NT2/D1 (cell line): ENCODE data around the gene SRRM4.
"Not testable (repeated sequence)": the region's sequence is repeated elsewhere in the genome, so short reads cannot be mapped to it uniquely, and the experiment has no call there.

ENCODE experiments used
- DNase-seq: peaks from one replicate; pipeline ENCODE4 v3.0.0-alpha.2; 2011; ENCODE audit warnings: low read depth, low spot score
- H3K27me3 ChIP-seq: 2 replicates; pipeline ENCODE4 v1.6.0; 2011; ENCODE audit warnings: mild to moderate bottlenecking; ENCODE audit not compliant: insufficient read length, insufficient read depth
- H3K36me3 ChIP-seq: 2 replicates; pipeline ENCODE4 v1.6.1; 2011; ENCODE audit warnings: mild to moderate bottlenecking, low read length, mixed read lengths; ENCODE audit not compliant: insufficient read depth, insufficient read length
- H3K4me1 ChIP-seq: 2 replicates; pipeline ENCODE4 v1.5.1; 2011; ENCODE audit not compliant: insufficient read depth, insufficient read length
- H3K4me3 ChIP-seq: 2 replicates; pipeline ENCODE4 v1.5.1; 2011; ENCODE audit warnings: low read depth; ENCODE audit not compliant: insufficient read length
- H3K9ac ChIP-seq: 2 replicates; pipeline ENCODE4 v1.6.0; 2011; ENCODE audit warnings: low read depth; ENCODE audit not compliant: insufficient read length
- H3K9me3 ChIP-seq: 2 replicates; pipeline ENCODE4 v1.5.1; 2011; ENCODE audit warnings: mild to moderate bottlenecking, low read length; ENCODE audit not compliant: insufficient read depth
- SUZ12 ChIP-seq: IDR thresholded peaks from 2 replicates; pipeline ENCODE4 v1.6.1; 2011; ENCODE audit not compliant: insufficient read length, insufficient read depth; ENCODE audit errors: extremely low read depth
- YY1 ChIP-seq: IDR thresholded peaks from 2 replicates; pipeline ENCODE4 v1.6.1; 2011; ENCODE audit not compliant: insufficient read length, insufficient read depth
- ZNF274 ChIP-seq: IDR thresholded peaks from 2 replicates; pipeline ENCODE4 v1.6.1; 2011; ENCODE audit warnings: mild to moderate bottlenecking, low read depth, low read length

The SRRM4 gene

DNA sequence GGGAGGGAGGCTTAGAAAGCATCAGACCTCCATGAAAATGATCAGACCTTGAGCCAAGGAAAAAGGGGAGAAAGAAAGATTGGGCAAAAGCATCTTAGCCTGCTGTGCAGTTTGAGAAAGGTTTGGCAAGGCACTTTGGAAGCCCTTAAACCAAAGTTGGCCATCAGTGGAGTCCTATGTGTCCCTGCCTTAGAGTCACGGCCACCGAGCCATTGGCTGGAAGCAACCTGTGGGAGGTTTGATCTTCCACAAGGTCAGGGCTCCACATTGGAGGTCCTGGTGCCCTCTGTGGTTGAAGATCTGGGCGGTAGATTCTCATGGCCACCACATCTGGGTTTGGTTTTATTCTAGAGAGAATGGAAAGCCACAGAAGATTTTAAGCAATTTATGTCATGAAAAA lies 44.4 kb downstream of the SRRM4 start:
- no peak overlapping the region for H3K9ac ChIP-seq
- TF ChIP-seq ZNF274, result no peak
- TF ChIP-seq SUZ12, result no peak
- no peak for TF ChIP-seq YY1
- H3K9me3 ChIP-seq, result peaks cover under 1% of the 10 kb centered on the region; the same call in 1 of the 2 replicates
- no peaks in the 10 kb centered on the region for H3K36me3 ChIP-seq
- H3K4me3 ChIP-seq, result no peak overlapping the region
- no peaks in the 10 kb centered on the region for H3K27me3 ChIP-seq
- no peak for DNase-seq
- H3K4me1 ChIP-seq, result no peaks in the 10 kb centered on the region

DNA sequence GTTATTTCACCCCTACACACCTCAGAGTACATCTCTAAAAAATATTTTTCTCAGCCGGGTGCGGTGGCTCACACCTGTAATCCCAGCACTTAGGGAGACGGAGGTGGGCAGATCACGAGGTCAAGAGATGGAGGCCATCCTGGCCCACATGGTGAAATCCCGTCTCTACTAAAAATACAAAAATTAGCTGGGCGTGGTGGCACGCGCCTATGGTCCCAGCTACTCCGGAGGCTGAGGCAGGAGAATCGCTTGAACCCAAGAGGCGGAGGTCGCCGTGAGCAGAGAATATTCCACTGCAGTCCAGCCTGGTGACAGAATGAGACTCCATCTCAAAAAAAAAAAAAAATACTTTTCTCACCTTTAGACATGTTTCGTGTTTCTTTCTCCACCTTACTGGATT lies 52.0 kb downstream of the SRRM4 start:
- not testable (repeated sequence) for H3K36me3 ChIP-seq, H3K4me3 ChIP-seq

DNA sequence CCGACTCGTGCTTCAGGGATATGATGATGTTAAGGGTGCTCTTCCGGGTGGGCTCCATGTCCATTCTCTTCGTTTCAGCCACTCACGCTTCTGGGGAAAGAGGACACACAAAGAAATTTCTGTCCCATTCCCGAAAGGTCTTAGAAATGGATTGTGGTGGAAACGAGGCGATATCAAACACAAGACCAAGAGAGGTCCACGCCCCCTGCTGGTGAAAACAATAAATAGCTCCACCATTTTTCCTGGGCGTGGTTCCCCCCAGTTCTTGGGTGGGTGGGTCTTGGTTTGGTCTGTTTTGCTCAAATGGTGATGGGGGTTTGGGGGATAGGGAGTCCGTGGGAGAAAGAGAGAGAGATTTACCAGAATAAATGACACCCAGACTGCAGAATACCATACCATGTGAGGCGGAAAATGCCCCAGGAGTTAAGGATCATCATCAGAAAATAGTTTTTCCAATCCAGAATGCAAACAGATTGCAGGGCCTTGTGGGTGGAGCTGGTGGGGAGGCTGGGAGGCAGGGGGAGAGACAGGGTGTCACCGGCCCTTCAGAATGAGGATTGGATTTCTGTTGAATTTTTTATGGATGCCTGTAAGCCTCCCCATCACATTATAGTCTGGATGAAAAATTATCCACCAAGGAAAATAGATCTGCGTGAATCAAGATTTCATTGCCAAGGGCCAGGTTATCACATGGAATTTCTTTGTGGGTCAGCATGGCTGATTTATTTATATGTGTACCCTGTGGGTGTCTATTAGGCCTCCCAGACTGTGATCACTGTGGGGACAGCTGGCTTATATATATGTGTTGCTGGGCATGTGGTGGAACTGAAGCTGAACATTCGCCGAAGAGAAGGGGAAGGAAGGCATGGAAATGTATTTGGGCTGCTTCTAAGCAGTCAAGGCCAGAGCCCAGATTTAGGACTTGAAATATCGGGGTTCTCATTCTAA lies 55.8 kb downstream of the SRRM4 start:
- Histone ChIP-seq H3K36me3 (no peaks in the 10 kb centered on the region), H3K4me3 (no peak overlapping the region), H3K4me1 (no peaks in the 10 kb centered on the region), H3K9ac (no peak overlapping the region), H3K9me3 (no peaks in the 10 kb centered on the region), H3K27me3 (no peaks in the 10 kb centered on the region)
- peak; percentile 23 for DNase-seq
- TF ChIP-seq SUZ12, result no peak
- TF ChIP-seq ZNF274, result no peak
- TF ChIP-seq YY1, result no peak

More for the DNA sequence above, 52.0 kb downstream of the SRRM4 start:
- H3K27me3 ChIP-seq, DNase-seq, H3K4me1 ChIP-seq, H3K9ac ChIP-seq, H3K9me3 ChIP-seq: not testable (repeated sequence)

DNA sequence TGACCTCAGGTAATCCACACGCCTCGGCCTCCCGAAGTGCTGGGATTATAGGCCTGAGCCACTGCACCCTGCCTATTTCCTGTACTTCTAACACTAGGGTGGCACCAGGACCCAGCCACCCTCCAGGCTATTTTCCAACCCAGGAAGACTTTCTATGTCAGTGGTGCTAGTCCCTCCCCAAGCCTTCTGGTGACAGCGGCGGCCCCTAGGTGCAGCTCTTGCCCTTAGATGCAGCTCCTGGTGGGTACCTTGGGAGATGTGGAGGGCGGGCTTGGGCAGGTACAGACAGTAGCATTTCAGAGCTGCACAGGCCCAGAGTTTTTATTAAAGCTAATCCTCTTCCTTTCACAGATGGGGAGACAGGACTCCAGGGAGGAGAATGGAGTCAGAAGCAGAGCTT lies 62.8 kb downstream of the SRRM4 start:
- H3K36me3 ChIP-seq, result no peaks in the 10 kb centered on the region
- TF ChIP-seq ZNF274, result no peak
- H3K4me3 ChIP-seq, result no peak overlapping the region
- H3K27me3 ChIP-seq, result no peaks in the 10 kb centered on the region
- H3K9ac ChIP-seq, result no peak overlapping the region
- H3K4me1 ChIP-seq, result no peaks in the 10 kb centered on the region
- H3K9me3 ChIP-seq, result no peaks in the 10 kb centered on the region
- no peak for DNase-seq

DNA sequence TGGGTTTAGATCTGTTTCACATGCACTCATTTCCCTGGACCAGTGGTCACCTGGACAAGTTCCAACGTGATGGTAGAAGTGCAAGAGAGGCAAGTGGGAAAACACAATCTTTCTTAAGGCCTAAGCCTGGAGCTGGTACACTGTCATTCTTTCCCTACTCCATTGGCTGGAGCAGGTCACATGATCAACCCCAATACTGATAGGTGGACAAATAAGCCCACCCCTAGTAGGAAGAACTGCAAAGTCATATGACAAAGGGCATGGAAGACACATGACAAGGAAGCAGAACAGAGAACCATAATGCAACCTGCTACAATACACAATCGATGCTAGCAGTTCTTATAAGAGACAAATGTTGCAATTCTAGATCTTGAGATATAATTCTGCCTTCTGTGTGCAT lies 66.3 kb downstream of the SRRM4 start:
- Histone ChIP-seq H3K4me3 (no peak overlapping the region), H3K27me3 (no peaks in the 10 kb centered on the region), H3K36me3 (no peaks in the 10 kb centered on the region), H3K9me3 (no peaks in the 10 kb centered on the region), H3K9ac (no peak overlapping the region), H3K4me1 (no peaks in the 10 kb centered on the region)
- no peak for TF ChIP-seq ZNF274
- TF ChIP-seq YY1, result no peak
- TF ChIP-seq SUZ12, result no peak
- no peak for DNase-seq

DNA sequence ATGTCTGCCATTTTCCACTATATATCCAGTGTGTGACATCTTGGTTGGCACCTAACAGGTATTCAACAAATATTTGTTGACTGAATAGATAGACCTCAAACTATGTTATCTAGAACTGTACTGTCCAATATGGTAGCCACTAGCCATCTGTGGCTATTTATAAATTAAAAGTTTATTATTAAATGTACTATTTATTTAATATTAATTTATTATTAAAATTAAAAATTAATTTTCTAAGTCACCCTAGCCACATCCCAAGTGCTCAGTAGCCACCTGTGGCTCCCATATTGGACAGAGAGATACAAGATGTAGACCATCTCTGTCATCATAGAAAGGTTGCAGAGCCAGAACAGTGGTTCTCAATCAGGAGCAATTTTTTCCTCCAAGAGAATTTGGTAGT lies 69.3 kb downstream of the SRRM4 start:
- no peak overlapping the region for H3K9ac ChIP-seq
- TF ChIP-seq ZNF274 (no peak), SUZ12 (no peak), YY1 (no peak)
- no peaks in the 10 kb centered on the region for H3K27me3 ChIP-seq
- H3K36me3 ChIP-seq, result no peaks in the 10 kb centered on the region
- no peaks in the 10 kb centered on the region for H3K4me1 ChIP-seq
- no peaks in the 10 kb centered on the region for H3K9me3 ChIP-seq
- H3K4me3 ChIP-seq, result no peak overlapping the region
- DNase-seq, result no peak

DNA sequence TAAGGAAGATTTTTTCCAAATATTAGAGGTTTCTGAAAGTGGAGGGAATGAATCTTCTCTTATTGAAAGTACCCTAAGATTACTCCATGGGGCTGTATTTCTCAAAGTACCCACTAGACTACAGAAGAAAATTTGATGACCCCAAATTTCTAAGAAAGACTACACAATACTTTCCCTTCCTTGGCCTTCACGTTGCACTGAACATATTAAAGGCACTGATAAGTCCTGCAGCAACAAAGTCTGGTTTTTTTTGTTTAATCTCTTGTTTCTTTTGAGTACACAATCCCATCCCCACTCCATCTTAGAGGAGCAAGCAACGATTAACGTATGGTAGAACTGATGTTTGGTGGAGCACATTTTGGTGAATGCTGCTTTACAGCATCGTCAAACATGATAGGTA lies 70.1 kb downstream of the SRRM4 start:
- Histone ChIP-seq H3K4me1 (no peaks in the 10 kb centered on the region), H3K9me3 (no peaks in the 10 kb centered on the region), H3K27me3 (no peaks in the 10 kb centered on the region), H3K4me3 (no peak overlapping the region), H3K9ac (no peak overlapping the region), H3K36me3 (no peaks in the 10 kb centered on the region)
- TF ChIP-seq SUZ12, result no peak
- TF ChIP-seq YY1, result no peak
- no peak for TF ChIP-seq ZNF274
- no peak for DNase-seq
